Heart left ventricle (tissue), 13 donors: Measurements from ENCODE around the gene ZNF512.

Source experiments
- CTCF ChIP-seq, 12 donors: fragments of 200-600 bp; sonication (generic) in 4 of 12; IDR thresholded peaks; one replicate each; pipeline versions ENCODE4 v1.5.0 to v1.8.0; 2018 to 2022; ENCODE audit warnings: antibody characterized with exemption in 12 of 12, mild to moderate bottlenecking in 5 of 12
- POLR2A ChIP-seq, 2 donors: fragments of 450-650 bp; IDR thresholded peaks; one replicate each; pipeline ENCODE4 v1.6.1; 2017; ENCODE audit warnings: antibody characterized with exemption in 2 of 2, mild to moderate bottlenecking in 2 of 2, moderate library complexity in 2 of 2
- donor health status: ischemic (EF 13 %, LVEDD 7.1; RV severe dilation, severe dysfunction).
- donor health status: DM: no; HTN: yes; CAD: no.
- donor health status: DM: no; HTN: no; CAD: no.
- donor health status: ischemic (EF 25% LVEDD 6.9; RV normal size, moderate dysfunction).
- donor health status: ischemic (EF 25% LVEDD 5.7; RV mildly dilated, moderate dysfunction).
- donor health status: ischemic (EF 35%, LVEDD 5.7; RV mildly dilated, moderate dysfunction).
- donor health status: nonischemic (EF 11% LVEDD 7.7; RV severe dilation, severe dysfunction).
- donor health status: DM: yes; HTN: yes; CAD: no.
- donor health status: PGD.
- donor health status: ischemic (EF 29% LVEDD 5.4; RV normal size, mild dysfunction).
- donor health status: nonischemic (EF 23%, LVEDD 6.1; RV moderate dilation, normal function).

DNA sequence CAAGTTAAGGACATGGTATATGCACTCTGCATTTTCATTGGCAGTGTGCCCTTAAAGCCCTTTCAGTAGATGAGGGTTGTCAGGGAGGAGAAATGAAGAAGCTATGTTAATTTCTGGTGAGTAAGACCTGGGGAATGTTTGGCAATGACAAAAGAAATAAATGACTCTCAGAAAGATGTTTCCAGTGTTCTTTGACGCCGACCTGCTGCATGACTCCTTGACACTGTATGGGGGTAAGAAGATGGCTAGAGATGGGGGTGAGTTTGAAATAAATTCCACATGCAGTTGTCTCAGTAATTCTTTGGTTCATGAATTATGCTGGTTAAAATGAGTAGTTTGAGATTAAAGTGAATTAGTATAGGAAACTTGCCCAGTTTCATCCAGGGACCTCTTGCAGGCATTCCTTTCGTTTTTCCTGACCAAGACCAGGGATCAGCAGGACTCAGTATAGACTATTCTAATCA is 40.1 kb downstream of the ZNF512 start:
- TF ChIP-seq CTCF (IDR thresholded peaks at IDR 0.05): no peak
- no peak for TF ChIP-seq POLR2A (IDR thresholded peaks at IDR 0.05)
